SK-N-SH (cell line): ENCODE results near the gene PLAAT4. TPM values are rescaled to one million over a fixed set of nuclear protein-coding genes. Genes with fewer than 3 reads are reported as not detected.
"Not testable (repeated sequence)": the region's sequence is repeated elsewhere in the genome, so short reads cannot be mapped to it uniquely, and the experiment has no call there.

Experiments
- CTCF ChIA-PET: fragments of 300-600, 350-600 bp; formaldehyde crosslinking; extraction: SDS; loops from one replicate; lab custom pipeline; 2021; lab: Yijun Ruan, JAX
- POLR2A ChIA-PET: fragments of 350-600 bp; sonication (Branson Sonifier 250); formaldehyde crosslinking; extraction: SDS; loops from one replicate; lab custom pipeline; 2020; ENCODE audit warnings: antibody characterized with exemption, inconsistent platforms; lab: Yijun Ruan, JAX
- DNase-seq: peaks from one replicate; pipeline ENCODE4 v3.0.0; 2012
- H2AFZ ChIP-seq: fragments of 200-600 bp; sonication (generic); 2 replicates; pipeline ENCODE4 v1.8.1; 2016; ENCODE audit warnings: antibody characterized with exemption, mild to moderate bottlenecking, low read depth
- H3F3A ChIP-seq: fragments of 200-600 bp; sonication (generic); replicated peaks from 2 replicates; pipeline ENCODE3; 2016; ENCODE audit warnings: antibody characterized with exemption, mild to moderate bottlenecking; ENCODE audit not compliant: insufficient read depth
- H3K27ac ChIP-seq, 2 experiments: fragments of 200-500 bp in 1 of 2; fragments of 200-600 bp in 1 of 2; sonication (Bioruptor generic) in 1 of 2; sonication (generic), shearing (Covaris generic) in 1 of 2; 2 replicates each; pipeline versions ENCODE4 v1.5.1 to v1.6.1; 2014 to 2016; ENCODE audit warnings: low read depth in 2 of 2, inconsistent platforms in 1 of 2, low read length in 1 of 2, mild to moderate bottlenecking in 1 of 2, mixed read lengths in 1 of 2
- H3K27me3 ChIP-seq: fragments of 200-600 bp; sonication (generic), shearing (Covaris generic); 2 replicates; pipeline ENCODE4 v1.6.1; 2016; ENCODE audit warnings: mixed run types; ENCODE audit not compliant: insufficient read depth
- H3K36me3 ChIP-seq, 2 experiments: fragments of 200-500 bp in 1 of 2; fragments of 200-600 bp in 1 of 2; sonication (Bioruptor generic) in 1 of 2; sonication (generic) in 1 of 2; replicated peaks in 1 of 2; 2 replicates each; pipeline versions ENCODE3 to v1.5.1; 2014 to 2016; ENCODE audit warnings: low read length in 1 of 2, mild to moderate bottlenecking in 1 of 2; ENCODE audit not compliant: insufficient read depth in 2 of 2, control insufficient read depth in 1 of 2
- H3K4me1 ChIP-seq, 2 experiments: fragments of 200-500 bp in 1 of 2; fragments of 200-600 bp in 1 of 2; sonication (Bioruptor generic) in 1 of 2; sonication (generic), shearing (Covaris generic) in 1 of 2; 2 replicates each; pipeline versions ENCODE4 v1.5.1 to v1.6.1; 2014 to 2016; ENCODE audit warnings: low read depth in 1 of 2, low read length in 1 of 2, mixed run types in 1 of 2; ENCODE audit not compliant: insufficient read depth in 2 of 2, control insufficient read depth in 1 of 2
- H3K4me2 ChIP-seq: fragments of 200-600 bp; sonication (generic), shearing (Covaris generic); 2 replicates; pipeline ENCODE4 v1.6.1; 2017; ENCODE audit warnings: mixed run types
- H3K4me3 ChIP-seq, 2 experiments: fragments of 200-500 bp in 1 of 2; fragments of 200-600 bp in 1 of 2; sonication (Bioruptor generic) in 1 of 2; sonication (generic), shearing (Covaris generic) in 1 of 2; 2 replicates each; pipeline versions ENCODE4 v1.5.1 to v1.8.1; 2014 to 2016; ENCODE audit warnings: low read depth in 2 of 2, inconsistent platforms in 1 of 2, low read length in 1 of 2, mild to moderate bottlenecking in 1 of 2, mixed read lengths in 1 of 2, moderate library complexity in 1 of 2
- H3K79me2 ChIP-seq: fragments of 200-600 bp; sonication (generic); 2 replicates; pipeline ENCODE4 v1.8.1; 2017; ENCODE audit warnings: mild to moderate bottlenecking; ENCODE audit not compliant: insufficient read depth
- H3K9ac ChIP-seq: fragments of 200-600 bp; sonication (generic); 2 replicates; pipeline ENCODE4 v1.6.1; 2017; ENCODE audit warnings: mixed run types
- H3K9me2 ChIP-seq: fragments of 200-600 bp; sonication (generic); 2 replicates; pipeline ENCODE4 v1.6.1; 2017; ENCODE audit warnings: mixed run types
- H3K9me3 ChIP-seq: fragments of 200-600 bp; sonication (generic); 2 replicates; pipeline ENCODE4 v1.6.1; 2017; ENCODE audit warnings: mixed run types, mild to moderate bottlenecking, moderate library complexity
- H4K20me1 ChIP-seq: fragments of 200-600 bp; sonication (generic); 2 replicates; pipeline ENCODE4 v1.6.1; 2017; ENCODE audit warnings: mild to moderate bottlenecking, mixed run types; ENCODE audit not compliant: insufficient read depth
- CHD2 ChIP-seq: fragments of 150-350 bp; IDR thresholded peaks from 2 replicates; pipeline ENCODE4 v1.6.1; 2018; ENCODE audit warnings: low read length; ENCODE audit not compliant: partially characterized antibody
- ELF1 ChIP-seq: IDR thresholded peaks from 2 replicates; pipeline ENCODE4 v1.4.0; 2012
- GABPA ChIP-seq: IDR thresholded peaks from 2 replicates; pipeline ENCODE4 v1.4.0; 2012; ENCODE audit warnings: low read depth, mild to moderate bottlenecking
- GATA2 ChIP-seq: sonication (generic); formaldehyde crosslinking; IDR thresholded peaks from 2 replicates; pipeline ENCODE4 v1.5.0; 2020; ENCODE audit warnings: mild to moderate bottlenecking, missing genetic modification reagents
- MXI1 ChIP-seq: IDR thresholded peaks from 2 replicates; pipeline ENCODE4 v1.6.1; 2012; ENCODE audit warnings: mild to moderate bottlenecking, low read depth, low read length, improper control_type of control experiment
- POLR2AphosphoS5 ChIP-seq: IDR thresholded peaks from 2 replicates; pipeline ENCODE4 v1.6.1; 2012; ENCODE audit warnings: low read depth, low read length
- RAD21 ChIP-seq: IDR thresholded peaks from 2 replicates; pipeline ENCODE4 v1.6.1; 2012; ENCODE audit warnings: mild to moderate bottlenecking, low read length
- RFX5 ChIP-seq: IDR thresholded peaks from 2 replicates; pipeline ENCODE4 v1.6.1; 2012; ENCODE audit warnings: mild to moderate bottlenecking, improper control_type of control experiment, low read length
- SMC3 ChIP-seq: IDR thresholded peaks from 2 replicates; pipeline ENCODE4 v1.6.1; 2012; ENCODE audit warnings: low read depth, low read length, improper control_type of control experiment
- TCF12 ChIP-seq: IDR thresholded peaks from 2 replicates; pipeline ENCODE4 v1.4.0; 2012
- WGBS: methylation state at CpG from one replicate; pipeline ENCODE4 v1.1.6; 2017; ENCODE audit warnings: low lambda C conversion rate; 5-methylcytosine and 5-hydroxymethylcytosine counted together
- polyA plus RNA-seq, 3 experiments: library from polyadenylated mRNA; depleted of rRNA; stranded (reverse); fragments of >200 nt; gene quantifications; 2 replicates each; pipeline ENCODE4 v1.2.3, GENCODE V29; 2012
- TF ChIP-seq, protein P1 (sequence below): IDR thresholded peaks from 2 replicates; pipeline ENCODE4 v1.6.1; 2012; ENCODE audit warnings: mild to moderate bottlenecking, low read depth, low read length, moderate library complexity
- TF ChIP-seq, protein P2 (sequence below): IDR thresholded peaks from 2 replicates; pipeline ENCODE4 v1.4.0; 2012; ENCODE audit warnings: low read depth, borderline replicate concordance
- TF ChIP-seq, protein P3 (sequence below): fragments of 200-600 bp; sonication (generic); IDR thresholded peaks from 2 replicates; pipeline ENCODE4 v1.6.1; 2017; ENCODE audit warnings: antibody characterized with exemption, mild to moderate bottlenecking, moderate library complexity

The PLAAT4 gene
- polyA plus RNA-seq, 1 of the 3 experiments (the other 2 are of a cell fraction), result 5.6 TPM

DNA sequence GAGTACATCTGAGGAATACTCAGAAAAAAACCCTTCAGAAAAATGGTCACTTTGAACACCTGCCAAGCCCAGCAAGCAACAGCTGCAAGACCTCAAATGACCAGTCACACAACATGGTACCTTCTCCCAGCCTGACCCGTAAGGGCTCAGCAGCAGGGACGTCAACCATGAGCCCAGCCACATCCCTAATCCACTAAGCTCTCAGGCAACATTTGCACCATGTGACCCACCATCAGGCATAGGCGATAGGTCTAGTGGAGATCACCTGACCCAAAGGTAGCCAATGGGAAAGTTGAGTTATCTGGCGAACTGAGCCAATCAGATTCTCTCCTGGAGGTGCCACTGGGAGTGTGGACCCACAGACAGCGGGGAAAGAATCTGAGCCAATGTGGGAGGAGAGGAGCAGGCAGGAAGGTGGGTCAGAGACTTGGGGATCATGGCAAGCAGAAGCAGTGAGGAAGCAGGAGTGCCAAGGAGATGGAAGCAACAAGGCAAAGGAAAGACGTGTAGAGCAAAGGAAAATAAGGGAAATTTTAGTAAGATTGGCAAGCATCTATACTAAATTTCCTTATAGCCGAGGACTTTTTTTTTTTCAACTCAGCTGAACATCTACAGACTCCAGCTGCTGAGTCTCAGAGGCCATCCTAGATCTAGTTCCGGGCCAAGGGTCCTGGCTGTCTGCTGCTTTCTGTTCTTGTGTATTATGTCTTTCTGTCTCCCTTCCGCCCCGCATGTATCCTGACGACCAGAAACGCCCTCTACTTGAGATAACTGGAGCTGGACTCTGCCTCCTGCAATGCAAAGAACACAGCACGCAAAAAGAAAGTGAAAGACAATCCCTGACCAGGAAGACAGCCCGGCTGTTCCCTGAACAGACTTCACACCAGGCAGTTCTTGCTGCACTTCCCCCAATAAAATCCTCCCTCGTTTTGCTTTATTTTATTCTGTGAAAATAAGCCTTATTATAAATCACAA is 37.6 kb downstream of the PLAAT4 start:
- Histone ChIP-seq H3K9me3 (no peaks in the 10 kb centered on the region), H3K9ac (no peak overlapping the region), H3K4me1 (no peaks in the 10 kb centered on the region), H4K20me1 (no peaks in the 10 kb centered on the region), H3K79me2 (no peaks in the 10 kb centered on the region), H3K27me3 (no peaks in the 10 kb centered on the region), H3K9me2 (no peaks in the 10 kb centered on the region), H3K4me2 (no peak overlapping the region), H3F3A (no peaks in the 10 kb centered on the region), H3K27ac (no peak overlapping the region), H3K36me3 (no peaks in the 10 kb centered on the region), H3K4me3 (no peak overlapping the region), H2AFZ (no peak overlapping the region)
- no peak for TF ChIP-seq GATA2 (CRISPR knock-in tag)
- TF ChIP-seq SMC3, result no peak
- TF ChIP-seq, protein P1, sequence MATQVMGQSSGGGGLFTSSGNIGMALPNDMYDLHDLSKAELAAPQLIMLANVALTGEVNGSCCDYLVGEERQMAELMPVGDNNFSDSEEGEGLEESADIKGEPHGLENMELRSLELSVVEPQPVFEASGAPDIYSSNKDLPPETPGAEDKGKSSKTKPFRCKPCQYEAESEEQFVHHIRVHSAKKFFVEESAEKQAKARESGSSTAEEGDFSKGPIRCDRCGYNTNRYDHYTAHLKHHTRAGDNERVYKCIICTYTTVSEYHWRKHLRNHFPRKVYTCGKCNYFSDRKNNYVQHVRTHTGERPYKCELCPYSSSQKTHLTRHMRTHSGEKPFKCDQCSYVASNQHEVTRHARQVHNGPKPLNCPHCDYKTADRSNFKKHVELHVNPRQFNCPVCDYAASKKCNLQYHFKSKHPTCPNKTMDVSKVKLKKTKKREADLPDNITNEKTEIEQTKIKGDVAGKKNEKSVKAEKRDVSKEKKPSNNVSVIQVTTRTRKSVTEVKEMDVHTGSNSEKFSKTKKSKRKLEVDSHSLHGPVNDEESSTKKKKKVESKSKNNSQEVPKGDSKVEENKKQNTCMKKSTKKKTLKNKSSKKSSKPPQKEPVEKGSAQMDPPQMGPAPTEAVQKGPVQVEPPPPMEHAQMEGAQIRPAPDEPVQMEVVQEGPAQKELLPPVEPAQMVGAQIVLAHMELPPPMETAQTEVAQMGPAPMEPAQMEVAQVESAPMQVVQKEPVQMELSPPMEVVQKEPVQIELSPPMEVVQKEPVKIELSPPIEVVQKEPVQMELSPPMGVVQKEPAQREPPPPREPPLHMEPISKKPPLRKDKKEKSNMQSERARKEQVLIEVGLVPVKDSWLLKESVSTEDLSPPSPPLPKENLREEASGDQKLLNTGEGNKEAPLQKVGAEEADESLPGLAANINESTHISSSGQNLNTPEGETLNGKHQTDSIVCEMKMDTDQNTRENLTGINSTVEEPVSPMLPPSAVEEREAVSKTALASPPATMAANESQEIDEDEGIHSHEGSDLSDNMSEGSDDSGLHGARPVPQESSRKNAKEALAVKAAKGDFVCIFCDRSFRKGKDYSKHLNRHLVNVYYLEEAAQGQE, result no peak
- no peak for TF ChIP-seq CHD2
- no peak for TF ChIP-seq MXI1
- TF ChIP-seq GABPA, result no peak
- TF ChIP-seq RAD21, result no peak
- TF ChIP-seq ELF1, result no peak
- CTCF ChIA-PET, result no interaction called here
- POLR2A ChIA-PET, result no interaction called here
- 89% methylated on average over 12 of the region's 15 CpGs for WGBS
- DNase-seq, result no peak

DNA sequence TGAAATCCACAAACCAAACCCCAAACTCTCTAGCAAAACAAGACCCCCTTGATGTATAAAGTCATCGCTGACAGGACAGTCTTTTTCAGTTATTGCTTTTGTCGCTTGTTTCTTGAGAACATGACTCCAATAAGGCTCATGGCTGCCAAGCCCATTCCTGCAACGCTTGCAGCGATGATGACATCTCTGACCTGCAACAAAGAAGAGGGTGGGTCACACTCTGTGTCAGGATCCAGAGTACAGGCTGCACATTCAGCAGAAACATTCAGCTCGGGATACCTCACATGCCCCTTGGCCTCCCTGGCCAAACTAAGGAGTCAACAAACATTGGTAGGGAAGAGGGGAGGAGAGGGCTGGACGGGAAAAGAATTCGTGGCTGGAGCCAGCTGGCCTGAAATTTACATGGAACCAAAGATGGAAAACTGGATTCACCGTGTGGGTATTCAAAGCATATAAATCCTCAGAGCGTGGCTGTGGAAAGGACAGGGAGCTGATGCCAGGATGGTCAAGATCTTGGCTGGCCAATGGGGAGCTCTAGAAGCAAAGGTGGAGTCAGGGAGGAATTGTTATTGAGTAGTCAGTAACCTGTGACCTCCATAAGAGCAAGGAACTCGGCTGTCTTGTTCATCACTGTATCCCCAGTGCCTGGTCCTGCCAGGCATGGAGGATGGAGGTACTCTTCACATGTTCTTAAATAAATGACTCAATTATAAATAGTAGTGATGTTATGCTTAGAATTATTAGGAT is 38.4 kb downstream of the PLAAT4 start:
- ChIA-PET CTCF (interaction anchor here (0.7 kb wide), 1 partner anchor 18 kb away, joined by 3 read pairs; no protein-coding TSS in a partner anchor), POLR2A (no interaction called here)
- 85% methylated on average over 10 of the region's 10 CpGs for WGBS
- no peak for DNase-seq
- Histone ChIP-seq H3K27me3 (no peaks in the 10 kb centered on the region), H3F3A (no peaks in the 10 kb centered on the region), H3K9ac (no peak overlapping the region), H2AFZ (no peak overlapping the region), H3K4me3 (no peak overlapping the region), H4K20me1 (no peaks in the 10 kb centered on the region), H3K27ac (no peak overlapping the region), H3K9me3 (no peaks in the 10 kb centered on the region), H3K4me2 (no peak overlapping the region), H3K36me3 (peaks cover 0 to 2% of the 10 kb centered on the region in 2 experiments), H3K79me2 (no peaks in the 10 kb centered on the region), H3K4me1 (no peaks in the 10 kb centered on the region), H3K9me2 (no peaks in the 10 kb centered on the region)
- no peak for TF ChIP-seq RFX5
- TF ChIP-seq, protein P2, sequence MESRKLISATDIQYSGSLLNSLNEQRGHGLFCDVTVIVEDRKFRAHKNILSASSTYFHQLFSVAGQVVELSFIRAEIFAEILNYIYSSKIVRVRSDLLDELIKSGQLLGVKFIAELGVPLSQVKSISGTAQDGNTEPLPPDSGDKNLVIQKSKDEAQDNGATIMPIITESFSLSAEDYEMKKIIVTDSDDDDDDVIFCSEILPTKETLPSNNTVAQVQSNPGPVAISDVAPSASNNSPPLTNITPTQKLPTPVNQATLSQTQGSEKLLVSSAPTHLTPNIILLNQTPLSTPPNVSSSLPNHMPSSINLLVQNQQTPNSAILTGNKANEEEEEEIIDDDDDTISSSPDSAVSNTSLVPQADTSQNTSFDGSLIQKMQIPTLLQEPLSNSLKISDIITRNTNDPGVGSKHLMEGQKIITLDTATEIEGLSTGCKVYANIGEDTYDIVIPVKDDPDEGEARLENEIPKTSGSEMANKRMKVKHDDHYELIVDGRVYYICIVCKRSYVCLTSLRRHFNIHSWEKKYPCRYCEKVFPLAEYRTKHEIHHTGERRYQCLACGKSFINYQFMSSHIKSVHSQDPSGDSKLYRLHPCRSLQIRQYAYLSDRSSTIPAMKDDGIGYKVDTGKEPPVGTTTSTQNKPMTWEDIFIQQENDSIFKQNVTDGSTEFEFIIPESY, result no peak
- TF ChIP-seq TCF12, result no peak
- TF ChIP-seq, protein P3, sequence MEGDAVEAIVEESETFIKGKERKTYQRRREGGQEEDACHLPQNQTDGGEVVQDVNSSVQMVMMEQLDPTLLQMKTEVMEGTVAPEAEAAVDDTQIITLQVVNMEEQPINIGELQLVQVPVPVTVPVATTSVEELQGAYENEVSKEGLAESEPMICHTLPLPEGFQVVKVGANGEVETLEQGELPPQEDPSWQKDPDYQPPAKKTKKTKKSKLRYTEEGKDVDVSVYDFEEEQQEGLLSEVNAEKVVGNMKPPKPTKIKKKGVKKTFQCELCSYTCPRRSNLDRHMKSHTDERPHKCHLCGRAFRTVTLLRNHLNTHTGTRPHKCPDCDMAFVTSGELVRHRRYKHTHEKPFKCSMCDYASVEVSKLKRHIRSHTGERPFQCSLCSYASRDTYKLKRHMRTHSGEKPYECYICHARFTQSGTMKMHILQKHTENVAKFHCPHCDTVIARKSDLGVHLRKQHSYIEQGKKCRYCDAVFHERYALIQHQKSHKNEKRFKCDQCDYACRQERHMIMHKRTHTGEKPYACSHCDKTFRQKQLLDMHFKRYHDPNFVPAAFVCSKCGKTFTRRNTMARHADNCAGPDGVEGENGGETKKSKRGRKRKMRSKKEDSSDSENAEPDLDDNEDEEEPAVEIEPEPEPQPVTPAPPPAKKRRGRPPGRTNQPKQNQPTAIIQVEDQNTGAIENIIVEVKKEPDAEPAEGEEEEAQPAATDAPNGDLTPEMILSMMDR, result no peak
- TF ChIP-seq POLR2AphosphoS5, result no peak
- no peak for TF ChIP-seq SMC3

DNA sequence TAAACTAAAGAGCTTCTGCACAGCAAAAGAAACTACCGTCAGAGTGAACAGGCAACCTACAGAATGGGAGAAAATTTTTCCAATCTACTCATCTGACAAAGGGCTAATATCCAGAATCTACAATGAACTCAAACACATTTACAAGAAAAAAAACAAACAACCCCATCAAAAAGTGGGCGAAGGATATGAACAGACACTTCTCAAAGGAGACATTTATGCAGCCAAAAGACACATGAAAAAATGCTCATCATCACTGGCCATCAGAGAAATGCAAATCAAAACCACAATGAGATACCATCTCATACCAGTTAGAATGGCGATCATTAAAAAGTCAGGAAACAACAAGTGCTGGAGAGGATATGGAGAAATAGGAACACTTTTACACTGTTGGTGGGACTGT is 42.3 kb downstream of the PLAAT4 start:
- H3K9ac ChIP-seq, H3K79me2 ChIP-seq, H3K4me3 ChIP-seq, H3K9me2 ChIP-seq, H3F3A ChIP-seq, H3K4me2 ChIP-seq, H3K9me3 ChIP-seq, H2AFZ ChIP-seq, H3K27ac ChIP-seq, H3K27me3 ChIP-seq, H3K36me3 ChIP-seq, H3K4me1 ChIP-seq, DNase-seq, CTCF ChIA-PET, H4K20me1 ChIP-seq, POLR2A ChIA-PET: not testable (repeated sequence)
- 72% methylated on average over 3 of the region's 3 CpGs for WGBS
